Measurements from ENCODE around the gene PTPRO.
A peak's percentile ranks its signal among the peaks of the same experiment; 100 is the strongest.

PTPRO gene

GRCh38 chr12:15322164-15323061 lies at the start of gene PTPRO:
Gene PTPRO, plus strand, starts transcription at chr12:15322508.
- H3K4me3 ChIP-seq (ENCODE audit: low read depth, low read length), result no peak within 1 kb of the TSS

GRCh38 chr12:15273896-15274295 lies 48.4 kb upstream of the PTPRO start:
- no peak overlapping the region for H3K4me3 ChIP-seq (ENCODE audit: low read depth, low read length)
- TF ChIP-seq, protein P1, sequence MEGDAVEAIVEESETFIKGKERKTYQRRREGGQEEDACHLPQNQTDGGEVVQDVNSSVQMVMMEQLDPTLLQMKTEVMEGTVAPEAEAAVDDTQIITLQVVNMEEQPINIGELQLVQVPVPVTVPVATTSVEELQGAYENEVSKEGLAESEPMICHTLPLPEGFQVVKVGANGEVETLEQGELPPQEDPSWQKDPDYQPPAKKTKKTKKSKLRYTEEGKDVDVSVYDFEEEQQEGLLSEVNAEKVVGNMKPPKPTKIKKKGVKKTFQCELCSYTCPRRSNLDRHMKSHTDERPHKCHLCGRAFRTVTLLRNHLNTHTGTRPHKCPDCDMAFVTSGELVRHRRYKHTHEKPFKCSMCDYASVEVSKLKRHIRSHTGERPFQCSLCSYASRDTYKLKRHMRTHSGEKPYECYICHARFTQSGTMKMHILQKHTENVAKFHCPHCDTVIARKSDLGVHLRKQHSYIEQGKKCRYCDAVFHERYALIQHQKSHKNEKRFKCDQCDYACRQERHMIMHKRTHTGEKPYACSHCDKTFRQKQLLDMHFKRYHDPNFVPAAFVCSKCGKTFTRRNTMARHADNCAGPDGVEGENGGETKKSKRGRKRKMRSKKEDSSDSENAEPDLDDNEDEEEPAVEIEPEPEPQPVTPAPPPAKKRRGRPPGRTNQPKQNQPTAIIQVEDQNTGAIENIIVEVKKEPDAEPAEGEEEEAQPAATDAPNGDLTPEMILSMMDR (IDR thresholded peaks at IDR 0.05; ENCODE audit: borderline replicate concordance, insufficient read depth, low read depth, low read length), result no peak

More at GRCh38 chr12:15322164-15323061, at the start of gene PTPRO:
- TF ChIP-seq, protein P1 (IDR thresholded peaks at IDR 0.05; ENCODE audit: borderline replicate concordance, insufficient read depth, low read depth, low read length), result no peak

- H3K4me3 ChIP-seq (ENCODE audit: low read depth, low read length), result no peak overlapping the region
- TF ChIP-seq, protein P1 (IDR thresholded peaks at IDR 0.05; ENCODE audit: borderline replicate concordance, insufficient read depth, low read depth, low read length), result no peak
These were observed 47.7 kb upstream of the PTPRO start for GRCh38 chr12:15274561-15274967.

- H3K4me3 ChIP-seq (ENCODE audit: low read depth, low read length), result no peak overlapping the region
- TF ChIP-seq, protein P1 (IDR thresholded peaks at IDR 0.05; ENCODE audit: borderline replicate concordance, insufficient read depth, low read depth, low read length), result peak; percentile 38; the same call in 1 of the 2 replicates
These were observed 46.1 kb upstream of the PTPRO start for GRCh38 chr12:15276088-15276698.

DNA sequence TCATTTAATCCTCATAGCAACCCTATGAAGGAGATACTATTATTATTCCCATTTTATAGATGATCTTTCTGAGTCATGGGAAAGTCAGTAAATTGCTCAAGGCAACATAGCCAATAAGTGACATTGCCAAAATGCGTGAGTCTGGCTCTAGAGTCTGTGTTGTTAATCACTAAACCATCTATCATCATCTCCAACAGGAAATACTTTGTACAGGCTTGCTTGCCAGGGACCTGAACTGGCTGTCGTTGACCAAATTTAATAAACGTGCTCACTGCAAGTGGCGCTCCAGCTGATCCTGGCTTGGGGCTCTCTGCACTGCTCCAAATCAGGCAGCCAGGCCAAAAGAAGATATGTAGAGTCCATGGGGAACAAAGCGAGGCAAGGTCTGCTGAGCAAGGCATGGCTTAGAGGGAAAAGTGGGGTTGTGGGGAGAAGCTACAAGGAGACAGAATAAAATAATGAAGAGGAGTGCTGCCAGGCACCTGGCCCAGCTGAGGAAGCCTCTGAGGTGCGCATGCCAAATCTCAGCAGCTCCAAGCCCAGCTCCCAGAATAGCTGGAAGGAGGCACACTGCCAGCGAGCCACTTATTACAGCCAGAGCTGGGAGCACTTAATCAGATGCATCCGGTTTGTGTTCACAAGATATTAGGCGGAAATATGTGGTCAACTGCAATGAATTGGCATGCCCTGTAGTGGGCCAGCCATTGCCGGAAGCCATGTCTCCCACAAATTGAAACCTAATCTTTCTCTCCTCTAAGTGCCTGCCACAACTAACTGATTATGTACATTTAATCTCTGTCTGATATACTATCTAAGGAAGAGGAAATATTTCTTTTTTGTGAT lies 43.3 kb upstream of the PTPRO start:
- TF ChIP-seq, protein P1 (IDR thresholded peaks at IDR 0.05; ENCODE audit: borderline replicate concordance, insufficient read depth, low read depth, low read length), result no peak

GRCh38 chr12:15280930-15281329 lies 41.4 kb upstream of the PTPRO start:
- TF ChIP-seq, protein P1 (IDR thresholded peaks at IDR 0.05; ENCODE audit: borderline replicate concordance, insufficient read depth, low read depth, low read length), result no peak
- no peak overlapping the region for H3K4me3 ChIP-seq (ENCODE audit: low read depth, low read length)

More for the DNA sequence above, 43.3 kb upstream of the PTPRO start:
- H3K4me3 ChIP-seq (ENCODE audit: low read depth, low read length), result no peak overlapping the region
